Transverse colon (tissue), 4 donors: Measurements from ENCODE around the gene ZNF652. TPM values are rescaled to one million over a fixed set of nuclear protein-coding genes. Genes with fewer than 3 reads are reported as not detected.

Source experiments
- DNase-seq: peaks from one replicate; pipeline ENCODE4 v3.0.0-alpha.2; 2019
- H3K27ac ChIP-seq, 4 donors: fragments of 200-600 bp; sonication (generic); 2 replicates each; pipeline ENCODE4 v1.5.1; 2016 to 2018; ENCODE audit warnings: inconsistent platforms in 4 of 4
- H3K27me3 ChIP-seq: fragments of 200-600 bp; sonication (generic); 2 replicates; pipeline ENCODE4 v1.5.1; 2017; ENCODE audit warnings: inconsistent platforms
- H3K36me3 ChIP-seq, 4 donors: fragments of 200-600 bp; sonication (generic); 2 replicates each; pipeline ENCODE4 v1.5.1; 2017 to 2019; ENCODE audit warnings: inconsistent platforms in 4 of 4
- H3K4me1 ChIP-seq, 4 donors: fragments of 200-600 bp; sonication (generic); 2 replicates each; pipeline ENCODE4 v1.5.1; 2017 to 2020; ENCODE audit warnings: inconsistent platforms in 4 of 4
- H3K4me3 ChIP-seq, 4 donors: fragments of 200-600 bp; sonication (generic); 1 replicate in 1 of 4; 2 replicates in 3 of 4; pipeline versions ENCODE4 v1.5.1 to v1.6.1; 2017 to 2019; ENCODE audit warnings: inconsistent platforms in 4 of 4
- H3K9me3 ChIP-seq, 2 donors: fragments of 200-600 bp; sonication (generic); 2 replicates each; pipeline ENCODE4 v1.5.1; 2017 to 2019; ENCODE audit warnings: inconsistent platforms in 2 of 2
- CTCF ChIP-seq, 5 experiments: fragments of 200-600 bp in 3 of 5; fragments of 450-650 bp in 2 of 5; sonication (generic) in 3 of 5; IDR thresholded peaks; 1 replicate in 2 of 5; 2 replicates in 3 of 5; pipeline ENCODE4 v1.5.1; 2016 to 2017; ENCODE audit warnings: antibody characterized with exemption in 5 of 5, inconsistent platforms in 3 of 5, mild to moderate bottlenecking in 2 of 5, moderate library complexity in 1 of 5
- EP300 ChIP-seq: sonication (generic); formaldehyde crosslinking; IDR thresholded peaks from one replicate; pipeline ENCODE4 v1.6.1; 2017; ENCODE audit warnings: antibody characterized with exemption, low read depth
- POLR2A ChIP-seq: fragments of 450-650 bp; IDR thresholded peaks from one replicate; pipeline ENCODE4 v1.6.1; 2016; ENCODE audit warnings: antibody characterized with exemption, mild to moderate bottlenecking, moderate library complexity
- POLR2AphosphoS5 ChIP-seq, 3 donors: sonication (generic); formaldehyde crosslinking; IDR thresholded peaks; one replicate each; pipeline ENCODE4 v1.6.1; 2016; ENCODE audit warnings: antibody characterized with exemption in 3 of 3
- WGBS, 2 donors: methylation state at CpG; one replicate each; pipeline ENCODE4 v1.1.5; 2018; ENCODE audit warnings: low coverage in 1 of 2; 5-methylcytosine and 5-hydroxymethylcytosine counted together
- in situ Hi-C, 4 donors: fragments of 200-750 bp; cut with MboI; loops; one replicate each; pipeline versions ENCODE4 v1.15.0 to v1.15.1; 2017; ENCODE audit warnings: low sequenced_read_pairs in 3 of 4, low pct_ligation_motif_present in 1 of 4, low pct_unique_long_range_greater_than_20kb in 1 of 4
- intact Hi-C: fragments of 100-400 bp; cut with DNase I; formaldehyde crosslinking; loops from one replicate; pipeline ENCODE4 v1.15.1; 2023; ENCODE audit warnings: low total_unique reads
- total RNA-seq, 4 donors: library from RNA; depleted of rRNA; stranded (reverse); fragments of >200 nt; gene quantifications; one replicate each; pipeline ENCODE4 v1.1.0, GENCODE V29; 2016

Gene ZNF652
- total RNA-seq, 4 donors from 2014 or later = 25.8 to 55.6 (median 50.2) TPM

GRCh38 chr17:49255125-49255524, 106.9 kb downstream of the ZNF652 start:
- H3K9me3 ChIP-seq = no peaks in the 10 kb centered on the region
- TF ChIP-seq EP300 (no peak), CTCF (IDR thresholded peaks at IDR 0.05) (no peak), POLR2A (no peak), POLR2AphosphoS5 (IDR thresholded peaks at IDR 0.05) (no peak)
- H3K4me3 ChIP-seq = no peak overlapping the region
- intact Hi-C loops = no loop called here
- peaks cover 0 to 4% (median 2%) of the 10 kb centered on the region in 4 donors for H3K4me1 ChIP-seq
- no peak overlapping the region for H3K27ac ChIP-seq
- in situ Hi-C loops = no loop called here
- H3K36me3 ChIP-seq = no peaks in the 10 kb centered on the region
- 55 to 75% methylated on average over 4 to 5 of the region's 5 CpGs for WGBS, 2 donors
- H3K27me3 ChIP-seq = no peaks in the 10 kb centered on the region
- DNase-seq = no peak

DNA sequence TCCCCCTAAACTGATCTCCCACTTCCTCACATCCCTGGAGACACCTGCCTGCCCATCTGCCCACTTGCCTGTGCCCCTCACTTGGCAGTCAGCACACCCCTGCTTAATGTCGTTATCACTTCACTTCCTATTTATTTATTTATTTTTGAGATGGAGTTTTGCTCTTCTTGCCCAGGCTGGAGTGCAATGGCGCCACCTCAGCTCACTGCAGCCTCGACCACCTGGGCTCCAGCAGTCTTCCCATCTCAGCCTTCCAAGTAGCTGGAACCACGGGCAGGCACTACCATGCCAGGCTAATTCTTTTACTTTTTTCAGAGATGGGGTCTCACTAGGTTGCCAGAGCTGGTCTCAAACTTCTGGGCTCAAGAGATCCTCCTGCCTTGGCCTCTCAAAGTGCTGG, 108.0 kb downstream of the ZNF652 start:
- TF ChIP-seq EP300 (no peak), POLR2AphosphoS5 (IDR thresholded peaks at IDR 0.05) (no peak), POLR2A (no peak), CTCF (IDR thresholded peaks at IDR 0.05) (no peak)
- H3K27ac ChIP-seq = no peak overlapping the region
- no peak for DNase-seq
- H3K36me3 ChIP-seq = no peaks in the 10 kb centered on the region
- H3K9me3 ChIP-seq = no peaks in the 10 kb centered on the region
- 43 to 57% methylated on average over 3 to 4 of the region's 4 CpGs for WGBS, 2 donors
- in situ Hi-C loops (no loop called here), intact Hi-C loops (no loop called here)
- no peak overlapping the region for H3K4me3 ChIP-seq
- H3K27me3 ChIP-seq = no peaks in the 10 kb centered on the region
- H3K4me1 ChIP-seq = peaks cover 0 to 4% (median 0%) of the 10 kb centered on the region in 4 donors

- in situ Hi-C loops (no loop called here), intact Hi-C loops (no loop called here)
- 80 to 81% methylated on average over 2 to 6 of the region's 6 CpGs for WGBS, 2 donors
- no peak for TF ChIP-seq EP300
- no peak for TF ChIP-seq CTCF (IDR thresholded peaks at IDR 0.05)
- TF ChIP-seq POLR2A = no peak
- no peak for TF ChIP-seq POLR2AphosphoS5 (IDR thresholded peaks at IDR 0.05)
- no peaks in the 10 kb centered on the region for H3K27me3 ChIP-seq
- H3K36me3 ChIP-seq = no peaks in the 10 kb centered on the region
- peaks cover 0 to 4% (median 0%) of the 10 kb centered on the region in 4 donors for H3K4me1 ChIP-seq
- H3K9me3 ChIP-seq = no peaks in the 10 kb centered on the region
- no peak overlapping the region for H3K4me3 ChIP-seq
- H3K27ac ChIP-seq = no peak overlapping the region
- no peak for DNase-seq
Measured at GRCh38 chr17:49252148-49252695, 109.8 kb downstream of the ZNF652 start.

- Histone ChIP-seq H3K27ac (no peak overlapping the region), H3K4me3 (no peak overlapping the region), H3K36me3 (no peaks in the 10 kb centered on the region), H3K27me3 (no peaks in the 10 kb centered on the region), H3K4me1 (peaks cover 0 to 4% (median 0%) of the 10 kb centered on the region in 4 donors), H3K9me3 (no peaks in the 10 kb centered on the region)
- WGBS, 2 donors = 75 to 78% methylated on average over 2 to 12 of the region's 12 CpGs
- intact Hi-C loops (no loop called here), in situ Hi-C loops (no loop called here)
- TF ChIP-seq POLR2A = no peak
- TF ChIP-seq EP300 = no peak
- no peak for TF ChIP-seq CTCF (IDR thresholded peaks at IDR 0.05)
- TF ChIP-seq POLR2AphosphoS5 (IDR thresholded peaks at IDR 0.05) = no peak
- no peak for DNase-seq
Measured at GRCh38 chr17:49249890-49250522, 112.0 kb downstream of the ZNF652 start.
